Tibial nerve (tissue), 4 donors: Measurements from ENCODE around the gene ZNF132. TPM values are rescaled to one million over a fixed set of nuclear protein-coding genes. Genes with fewer than 3 reads are reported as not detected.

Source experiments
- DNase-seq, 2 donors: peaks; one replicate each; pipeline ENCODE4 v3.0.0-alpha.2; 2019; ENCODE audit warnings: low spot score in 2 of 2
- H3K27ac ChIP-seq, 4 donors: fragments of 200-600 bp; sonication (generic) in 3 of 4; one replicate each; pipeline ENCODE4 v1.5.1; 2017 to 2019; ENCODE audit warnings: mild to moderate bottlenecking in 1 of 4
- H3K27me3 ChIP-seq, 2 donors: fragments of 200-600 bp; sonication (generic) in 1 of 2; one replicate each; pipeline versions ENCODE4 v1.5.1 to v1.6.0; 2017 to 2019
- H3K36me3 ChIP-seq, 3 donors: fragments of 200-600 bp; sonication (generic); one replicate each; pipeline ENCODE4 v1.5.1; 2018 to 2019
- H3K4me1 ChIP-seq, 4 donors: fragments of 200-600 bp; sonication (generic) in 3 of 4; one replicate each; pipeline ENCODE4 v1.5.1; 2017 to 2019
- H3K4me3 ChIP-seq, 4 donors: fragments of 200-600 bp; sonication (generic) in 3 of 4; one replicate each; pipeline ENCODE4 v1.5.1; 2017 to 2019; ENCODE audit warnings: mild to moderate bottlenecking in 1 of 4, moderate library complexity in 1 of 4
- H3K9me3 ChIP-seq, 4 donors: fragments of 200-600 bp; sonication (generic) in 3 of 4; one replicate each; pipeline ENCODE4 v1.5.1; 2017 to 2019
- EP300 ChIP-seq, 2 donors: sonication (generic); formaldehyde crosslinking; IDR thresholded peaks; one replicate each; pipeline ENCODE4 v1.6.1; 2017; ENCODE audit warnings: antibody characterized with exemption in 2 of 2, mild to moderate bottlenecking in 1 of 2
- POLR2A ChIP-seq, 2 donors: fragments of 450-650 bp; IDR thresholded peaks; one replicate each; pipeline ENCODE4 v1.6.1; 2017; ENCODE audit warnings: antibody characterized with exemption in 2 of 2, mild to moderate bottlenecking in 2 of 2, moderate library complexity in 2 of 2
- WGBS, 2 donors: methylation state at CpG; one replicate each; pipeline ENCODE4 v1.1.5; 2018; 5-methylcytosine and 5-hydroxymethylcytosine counted together
- total RNA-seq, 4 donors: library from RNA; depleted of rRNA; stranded (reverse); fragments of >200 nt; gene quantifications; one replicate each; pipeline ENCODE4 v1.1.0, GENCODE V29; 2016
- TF ChIP-seq, protein P1 (sequence below), 5 experiments: fragments of 200-600 bp in 3 of 5; fragments of 450-650 bp in 2 of 5; sonication (generic) in 3 of 5; IDR thresholded peaks; one replicate each; pipeline ENCODE4 v1.5.1; 2016 to 2019; ENCODE audit warnings: antibody characterized with exemption in 5 of 5, mild to moderate bottlenecking in 3 of 5, moderate library complexity in 2 of 5

ZNF132 gene
- total RNA-seq, 4 donors from 2014 or later = 5.0 to 12.6 (median 8.2) TPM

DNA sequence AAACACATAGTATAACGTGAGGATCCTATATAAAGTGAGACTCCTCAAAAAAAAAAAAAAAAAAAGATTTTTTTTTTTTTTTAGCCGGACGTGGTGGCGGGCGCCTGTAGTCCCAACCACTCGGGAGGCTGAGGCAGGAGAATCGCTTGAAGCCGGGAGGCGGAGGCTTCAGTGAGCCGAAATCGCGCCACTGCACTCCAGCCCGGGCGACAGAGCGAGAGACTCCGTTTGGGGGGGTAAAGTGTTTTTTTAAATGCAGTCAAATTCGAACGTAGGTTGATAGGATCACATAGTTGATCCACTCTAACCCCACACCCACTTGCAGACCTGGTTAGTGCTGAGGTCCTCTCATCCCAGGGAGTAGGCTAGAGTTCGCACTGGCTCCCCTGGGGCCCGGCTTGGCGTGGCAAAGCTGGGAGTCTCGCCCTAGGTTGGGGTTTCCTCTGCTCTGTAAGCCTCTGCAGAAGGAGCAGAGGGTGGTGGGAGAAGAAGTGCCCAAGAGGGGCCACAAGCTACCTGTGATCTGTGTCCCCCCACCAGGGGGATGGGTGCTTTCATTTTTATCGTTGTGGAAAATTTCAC is 38.0 kb downstream of the ZNF132 start:
- 33 to 38% methylated on average over 23 of the region's 23 CpGs for WGBS, 2 donors
- Histone ChIP-seq H3K9me3 (no peaks in the 10 kb centered on the region), H3K27ac (peak overlapping the region in 3 of 4 donors; percentile 76 to 90 (median 90)), H3K27me3 (peaks cover 0 to 14% of the 10 kb centered on the region in 2 donors), H3K36me3 (peaks cover 0 to 9% (median 0%) of the 10 kb centered on the region in 3 donors), H3K4me3 (peak overlapping the region; percentile 51 to 79 (median 58)), H3K4me1 (peaks cover 0 to 27% (median 15%) of the 10 kb centered on the region in 4 donors)
- TF ChIP-seq EP300 (IDR thresholded peaks at IDR 0.05) = no peak
- TF ChIP-seq, protein P1, sequence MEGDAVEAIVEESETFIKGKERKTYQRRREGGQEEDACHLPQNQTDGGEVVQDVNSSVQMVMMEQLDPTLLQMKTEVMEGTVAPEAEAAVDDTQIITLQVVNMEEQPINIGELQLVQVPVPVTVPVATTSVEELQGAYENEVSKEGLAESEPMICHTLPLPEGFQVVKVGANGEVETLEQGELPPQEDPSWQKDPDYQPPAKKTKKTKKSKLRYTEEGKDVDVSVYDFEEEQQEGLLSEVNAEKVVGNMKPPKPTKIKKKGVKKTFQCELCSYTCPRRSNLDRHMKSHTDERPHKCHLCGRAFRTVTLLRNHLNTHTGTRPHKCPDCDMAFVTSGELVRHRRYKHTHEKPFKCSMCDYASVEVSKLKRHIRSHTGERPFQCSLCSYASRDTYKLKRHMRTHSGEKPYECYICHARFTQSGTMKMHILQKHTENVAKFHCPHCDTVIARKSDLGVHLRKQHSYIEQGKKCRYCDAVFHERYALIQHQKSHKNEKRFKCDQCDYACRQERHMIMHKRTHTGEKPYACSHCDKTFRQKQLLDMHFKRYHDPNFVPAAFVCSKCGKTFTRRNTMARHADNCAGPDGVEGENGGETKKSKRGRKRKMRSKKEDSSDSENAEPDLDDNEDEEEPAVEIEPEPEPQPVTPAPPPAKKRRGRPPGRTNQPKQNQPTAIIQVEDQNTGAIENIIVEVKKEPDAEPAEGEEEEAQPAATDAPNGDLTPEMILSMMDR (IDR thresholded peaks at IDR 0.05) = peak in 1 of 5 experiments; percentile 14
- DNase-seq = no peak

DNA sequence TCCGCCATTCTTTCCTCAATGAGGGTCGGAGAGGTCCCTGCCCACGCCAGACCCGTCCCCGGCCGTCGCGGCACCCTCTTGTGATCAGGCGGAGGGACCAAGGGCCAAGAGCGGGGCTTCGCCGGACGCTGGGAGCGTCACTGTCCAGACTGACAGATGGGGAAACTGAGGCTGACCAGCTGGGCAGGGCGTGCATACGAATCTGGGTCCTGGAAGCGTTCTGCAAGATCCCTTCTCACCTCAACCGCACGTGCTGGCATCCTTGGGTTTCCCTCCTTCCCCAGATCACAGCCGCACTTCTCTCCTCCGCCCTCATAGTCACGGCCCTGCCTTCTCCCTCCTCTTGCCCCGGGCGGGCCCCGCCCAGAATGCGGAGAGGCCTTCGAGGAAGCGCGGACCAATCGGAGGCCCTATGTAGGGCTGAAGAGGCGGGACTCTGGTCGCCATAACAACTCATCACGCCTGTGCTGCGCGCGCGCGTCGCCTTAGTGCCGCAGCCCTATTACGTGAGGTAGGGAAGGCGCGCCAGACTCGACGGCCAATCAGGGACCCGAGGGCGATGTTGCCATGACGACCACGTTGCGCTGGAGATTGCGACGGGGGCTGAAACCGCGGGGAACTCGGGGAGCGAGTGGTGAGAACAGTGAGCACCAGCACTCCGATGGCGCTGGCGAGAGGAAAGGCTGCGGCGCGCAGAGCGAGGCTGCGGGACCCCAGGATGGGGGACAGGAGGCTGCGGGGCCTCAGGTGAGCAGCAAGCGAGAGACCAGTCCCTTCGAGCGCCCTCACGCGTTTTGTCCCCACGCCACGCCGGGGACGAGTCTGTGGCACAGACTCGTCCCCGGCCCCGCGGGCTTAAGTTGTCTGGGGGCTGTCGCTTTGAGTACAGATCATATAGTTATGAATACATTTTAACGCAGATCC is 38.8 kb downstream of the ZNF132 start:
- Histone ChIP-seq H3K36me3 (peaks cover 0 to 9% (median 0%) of the 10 kb centered on the region in 3 donors), H3K9me3 (no peaks in the 10 kb centered on the region), H3K27me3 (peaks cover 0 to 19% of the 10 kb centered on the region in 2 donors), H3K4me1 (peaks cover 0 to 29% (median 15%) of the 10 kb centered on the region in 4 donors), H3K27ac (peak overlapping the region in 3 of 4 donors; percentile 76 to 90 (median 90)), H3K4me3 (peak overlapping the region; percentile 51 to 79 (median 58))
- peak; percentile 100 for DNase-seq
- TF ChIP-seq POLR2A (IDR thresholded peaks at IDR 0.05) (peak; percentile 34 to 69), EP300 (IDR thresholded peaks at IDR 0.05) (peak; percentile 75 to 89)
- TF ChIP-seq, protein P1 (IDR thresholded peaks at IDR 0.05) = peak in 1 of 5 experiments; percentile 12
- WGBS, 2 donors = 1 to 2% methylated on average over 43 to 63 of the region's 80 CpGs

DNA sequence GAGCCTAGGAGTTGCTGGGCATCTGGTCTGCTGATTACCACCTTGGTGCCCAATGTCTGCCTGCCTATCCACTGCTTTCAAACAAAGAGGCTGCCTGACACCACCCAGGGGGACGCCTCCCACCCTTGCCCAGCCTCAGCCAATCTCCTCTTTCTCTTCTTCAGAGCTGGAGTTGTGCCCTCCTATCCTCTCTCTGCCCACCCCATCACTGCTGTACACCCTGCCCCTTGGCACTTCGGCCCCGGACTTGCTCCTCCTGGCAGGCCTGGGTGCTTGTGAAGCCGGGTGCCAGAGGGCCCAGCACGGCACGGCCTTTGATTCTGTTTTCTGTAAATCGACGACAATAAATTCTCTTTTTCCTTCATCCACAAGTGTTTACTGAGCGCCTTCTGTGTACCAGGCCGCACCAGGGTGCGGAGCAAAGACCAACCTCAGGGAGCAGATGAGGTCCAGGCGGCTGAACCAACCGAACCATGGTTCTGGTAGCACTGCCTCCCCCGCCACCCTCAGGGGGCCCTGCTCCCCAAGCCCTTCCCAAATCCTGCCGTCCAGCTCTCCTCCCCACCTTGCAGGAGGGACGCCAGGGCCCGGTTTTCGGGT is 39.5 kb downstream of the ZNF132 start:
- peak overlapping the region in 3 of 4 donors; percentile 50 to 90 (median 54) for H3K27ac ChIP-seq
- no peak for TF ChIP-seq EP300 (IDR thresholded peaks at IDR 0.05)
- TF ChIP-seq, protein P1 (IDR thresholded peaks at IDR 0.05) = no peak
- TF ChIP-seq POLR2A (IDR thresholded peaks at IDR 0.05) = no peak
- peaks cover 0 to 11% (median 0%) of the 10 kb centered on the region in 3 donors for H3K36me3 ChIP-seq
- H3K27me3 ChIP-seq = peaks cover 0 to 25% of the 10 kb centered on the region in 2 donors
- WGBS, 2 donors = 40 to 44% methylated on average over 18 of the region's 18 CpGs
- H3K4me3 ChIP-seq = peak overlapping the region; percentile 51 to 79 (median 58)
- no peaks in the 10 kb centered on the region for H3K9me3 ChIP-seq
- no peak for DNase-seq
- H3K4me1 ChIP-seq = peaks cover 0 to 35% (median 15%) of the 10 kb centered on the region in 4 donors

DNA sequence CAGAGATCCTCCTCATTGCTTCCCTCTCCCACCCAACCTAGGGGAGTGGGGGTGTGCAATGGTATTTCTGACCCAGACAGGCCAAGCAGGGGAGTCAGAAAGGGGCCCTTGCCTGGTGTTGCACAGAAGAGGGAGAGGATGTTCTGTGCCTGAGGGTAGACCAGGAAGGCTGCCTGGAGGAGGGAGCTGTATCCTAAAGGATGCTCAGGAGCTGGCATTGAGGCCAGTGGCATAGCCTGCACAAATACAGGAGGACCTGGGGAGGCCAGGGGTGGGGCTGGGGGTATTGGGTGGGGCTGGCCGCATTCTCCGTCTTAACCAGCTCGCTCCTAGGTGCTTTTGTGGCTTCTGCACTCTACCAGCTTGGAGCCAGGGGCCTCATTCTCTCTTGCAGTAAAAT is 40.0 kb downstream of the ZNF132 start:
- H3K9me3 ChIP-seq = no peaks in the 10 kb centered on the region
- H3K36me3 ChIP-seq = peaks cover 0 to 16% (median under 1%) of the 10 kb centered on the region in 3 donors
- peaks cover 0 to 35% (median 15%) of the 10 kb centered on the region in 4 donors for H3K4me1 ChIP-seq
- no peak overlapping the region for H3K27ac ChIP-seq
- peaks cover 0 to 25% of the 10 kb centered on the region in 2 donors for H3K27me3 ChIP-seq
- H3K4me3 ChIP-seq = no peak overlapping the region
- DNase-seq = no peak
- no peak for TF ChIP-seq POLR2A (IDR thresholded peaks at IDR 0.05)
- 97% methylated on average over 3 of the region's 3 CpGs; no CpG with 5 or more reads in 1 of the 2 donors for WGBS, 2 donors

DNA sequence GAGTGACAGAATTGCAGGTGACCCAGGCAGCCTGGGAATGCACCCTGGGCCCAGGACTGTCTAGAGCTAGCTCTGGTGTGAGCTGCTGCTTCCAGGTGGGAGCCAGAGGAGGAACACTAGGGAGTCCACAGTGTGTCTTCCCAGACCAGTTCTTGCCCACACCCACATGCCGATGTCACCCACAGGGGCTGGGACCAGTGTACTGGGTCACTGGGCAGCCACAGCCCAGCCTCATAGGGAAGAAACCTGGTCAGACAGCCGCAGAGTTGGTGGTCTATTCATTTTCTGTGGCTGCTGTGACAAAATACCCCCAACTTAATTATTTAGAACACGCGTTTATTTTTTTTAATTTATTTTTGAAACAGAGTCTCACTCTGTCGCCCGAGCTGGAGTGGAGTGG is 41.4 kb downstream of the ZNF132 start:
- 91% methylated on average over 5 to 6 of the region's 6 CpGs for WGBS, 2 donors
- H3K4me1 ChIP-seq = peaks cover 0 to 35% (median 15%) of the 10 kb centered on the region in 4 donors
- peaks cover 0 to 25% of the 10 kb centered on the region in 2 donors for H3K27me3 ChIP-seq
- no peak overlapping the region for H3K4me3 ChIP-seq
- H3K9me3 ChIP-seq = no peaks in the 10 kb centered on the region
- DNase-seq = no peak
- H3K27ac ChIP-seq = no peak overlapping the region
- TF ChIP-seq EP300 (IDR thresholded peaks at IDR 0.05) (no peak), POLR2A (IDR thresholded peaks at IDR 0.05) (no peak)
- TF ChIP-seq, protein P1 (IDR thresholded peaks at IDR 0.05) = no peak
- peaks cover 0 to 29% (median 9%) of the 10 kb centered on the region in 3 donors for H3K36me3 ChIP-seq
